GM12873 (cell line): ENCODE data around the gene HRH1.

Source experiments
- CTCF ChIP-seq: IDR thresholded peaks from 2 replicates; pipeline ENCODE4 v1.5.1; 2012; ENCODE audit warnings: low read depth, mild to moderate bottlenecking, moderate library complexity, low read length, control low read depth; ENCODE audit not compliant: insufficient read depth; ENCODE audit errors: missing control alignments

HRH1 gene

GRCh38 chr3:11136830-11137626, 17.3 kb upstream of the HRH1 start:
- TF ChIP-seq CTCF = no peak

- TF ChIP-seq CTCF = no peak
Measured at GRCh38 chr3:11137627-11137959, 16.7 kb upstream of the HRH1 start.

GRCh38 chr3:11138371-11138770, 15.9 kb upstream of the HRH1 start:
- TF ChIP-seq CTCF = no peak

- no peak for TF ChIP-seq CTCF
Measured at GRCh38 chr3:11140030-11140712, 14.1 kb upstream of the HRH1 start.

GRCh38 chr3:11140713-11141104, 13.6 kb upstream of the HRH1 start:
- no peak for TF ChIP-seq CTCF

GRCh38 chr3:11143476-11143875, 10.8 kb upstream of the HRH1 start:
- no peak for TF ChIP-seq CTCF

GRCh38 chr3:11144996-11145395, 9.3 kb upstream of the HRH1 start:
- TF ChIP-seq CTCF = no peak
